Measurements from ENCODE around the gene DHRS12.
A peak's percentile ranks its signal among the peaks of the same experiment; 100 is the strongest.

Gene DHRS12

DNA sequence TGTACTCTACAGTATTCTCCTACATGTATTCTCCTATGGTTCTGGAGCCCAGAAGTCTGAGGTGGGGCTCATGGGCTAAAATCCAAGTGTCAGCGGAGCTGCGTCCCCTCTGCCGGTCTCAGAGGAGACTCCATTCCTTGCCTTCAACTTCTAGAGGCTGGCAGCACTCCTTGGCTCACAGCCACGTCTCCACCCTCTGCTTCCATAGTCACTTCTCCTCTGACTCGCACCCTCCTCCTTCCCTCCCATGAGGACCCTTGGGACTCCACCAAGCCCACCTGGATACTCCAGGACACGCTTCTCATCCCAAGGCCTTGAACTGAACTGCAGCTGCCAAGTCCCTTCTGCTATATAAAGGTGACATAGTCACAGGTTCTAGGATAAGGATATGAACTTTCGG, 27.8 kb downstream of the DHRS12 start:
- Histone ChIP-seq H3K4me3 (ENCODE audit: low read length) (no peak overlapping the region), H3K9ac (ENCODE audit: low read length) (no peak overlapping the region), H3K4me1 (ENCODE audit: control insufficient read depth, insufficient read depth, low read length) (peaks cover 10% of the 10 kb centered on the region), H3K9me3 (ENCODE audit: control insufficient read depth, low read length) (no peaks in the 10 kb centered on the region), H3K36me3 (ENCODE audit: control insufficient read depth, insufficient read depth, low read length, severe bottlenecking) (no peaks in the 10 kb centered on the region), H3K27me3 (replicated peaks; ENCODE audit: control insufficient read depth, insufficient read depth, low read length) (no peaks in the 10 kb centered on the region)
- DNase-seq (ENCODE audit: low read depth), result no peak

DNA sequence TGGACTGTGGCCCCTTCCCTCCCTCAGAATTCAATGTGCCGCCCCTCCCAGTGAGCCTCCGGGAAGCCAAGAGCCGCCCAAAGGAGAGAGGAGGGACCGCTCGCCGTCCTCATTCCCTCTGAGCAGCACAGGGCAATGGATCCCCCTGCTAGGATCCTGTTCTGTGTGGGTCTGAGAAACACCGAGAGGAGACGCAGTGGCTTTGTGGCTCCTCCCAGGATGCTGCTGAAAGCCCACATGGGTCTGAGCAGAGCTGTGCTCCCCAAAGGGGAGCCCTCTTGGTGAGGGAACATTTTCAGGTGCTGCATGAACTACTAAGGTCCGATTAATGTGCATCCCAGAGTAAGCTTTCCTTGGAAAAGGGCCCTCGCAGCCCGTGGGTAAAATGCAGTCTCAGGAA, 30.4 kb downstream of the DHRS12 start:
- Histone ChIP-seq H3K9me3 (ENCODE audit: control insufficient read depth, low read length) (no peaks in the 10 kb centered on the region), H3K36me3 (ENCODE audit: control insufficient read depth, insufficient read depth, low read length, severe bottlenecking) (no peaks in the 10 kb centered on the region), H3K4me1 (ENCODE audit: control insufficient read depth, insufficient read depth, low read length) (peaks cover 33% of the 10 kb centered on the region), H3K4me3 (ENCODE audit: low read length) (no peak overlapping the region), H3K9ac (ENCODE audit: low read length) (no peak overlapping the region), H3K27me3 (replicated peaks; ENCODE audit: control insufficient read depth, insufficient read depth, low read length) (no peaks in the 10 kb centered on the region)
- DNase-seq (ENCODE audit: low read depth), result no peak

DNA sequence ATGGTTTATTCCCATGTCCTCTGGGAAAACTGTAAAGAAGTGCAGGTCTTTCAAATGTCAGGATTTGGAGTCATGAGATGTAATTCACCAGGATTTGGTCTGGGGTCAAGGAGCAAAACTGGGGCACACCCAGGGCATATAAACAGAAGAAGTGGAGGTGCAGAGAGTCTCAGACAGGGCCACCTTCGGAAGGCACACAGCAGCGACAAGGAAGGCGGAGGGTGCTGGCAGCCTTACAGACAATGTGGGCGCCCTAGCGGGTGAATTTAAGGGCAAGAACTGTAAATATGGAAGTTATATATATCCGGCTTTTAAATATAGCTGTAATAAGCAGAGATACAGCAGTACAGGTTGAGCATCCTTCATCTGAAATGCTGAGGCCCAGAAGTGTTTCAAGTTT, 31.2 kb downstream of the DHRS12 start:
- Histone ChIP-seq H3K4me1 (ENCODE audit: control insufficient read depth, insufficient read depth, low read length) (peaks cover 33% of the 10 kb centered on the region), H3K9me3 (ENCODE audit: control insufficient read depth, low read length) (no peaks in the 10 kb centered on the region), H3K4me3 (ENCODE audit: low read length) (no peak overlapping the region), H3K9ac (ENCODE audit: low read length) (no peak overlapping the region), H3K36me3 (ENCODE audit: control insufficient read depth, insufficient read depth, low read length, severe bottlenecking) (no peaks in the 10 kb centered on the region), H3K27me3 (replicated peaks; ENCODE audit: control insufficient read depth, insufficient read depth, low read length) (no peaks in the 10 kb centered on the region)
- no peak for DNase-seq (ENCODE audit: low read depth)

GRCh38 chr13:51772105-51772455, 31.9 kb downstream of the DHRS12 start:
- Histone ChIP-seq H3K27me3 (replicated peaks; ENCODE audit: control insufficient read depth, insufficient read depth, low read length) (no peaks in the 10 kb centered on the region), H3K4me3 (ENCODE audit: low read length) (no peak overlapping the region)

DNA sequence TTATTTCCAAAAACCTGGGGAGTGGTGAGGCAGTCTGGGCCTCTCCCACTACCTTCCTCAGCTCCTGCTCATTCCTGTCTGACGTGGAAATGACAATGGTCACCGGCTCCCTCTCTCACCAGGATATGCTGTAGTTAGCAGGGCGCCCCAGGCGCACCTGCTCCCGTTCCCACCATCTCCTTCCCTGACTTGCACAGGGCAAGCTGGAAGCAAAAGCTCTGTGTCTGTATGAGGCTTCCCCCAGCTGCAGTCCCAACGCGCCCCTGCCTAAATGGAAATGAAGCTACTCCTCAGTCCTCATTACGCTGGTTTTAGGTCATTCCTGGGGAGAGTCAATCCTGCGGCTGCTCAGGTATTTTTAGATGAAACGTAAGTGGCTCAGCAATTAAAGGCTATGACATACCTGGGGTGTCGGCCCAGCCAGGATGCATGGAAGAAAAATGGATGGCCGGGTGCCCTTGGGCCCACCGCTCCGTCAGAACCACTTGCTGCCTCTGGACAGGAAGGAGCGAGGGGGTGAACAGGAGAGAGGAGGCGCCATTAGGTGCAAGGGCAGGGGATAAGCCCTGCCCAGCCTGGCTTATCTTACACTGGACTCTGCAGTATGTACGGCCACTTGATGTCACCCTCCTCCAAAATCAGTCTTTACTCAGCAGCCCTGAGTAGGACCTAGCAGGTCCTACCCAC, 32.4 kb downstream of the DHRS12 start:
- no peaks in the 10 kb centered on the region for H3K9me3 ChIP-seq (ENCODE audit: control insufficient read depth, low read length)
- DNase-seq (ENCODE audit: low read depth), result no peak
- peaks cover 33% of the 10 kb centered on the region for H3K4me1 ChIP-seq (ENCODE audit: control insufficient read depth, insufficient read depth, low read length)
- no peaks in the 10 kb centered on the region for H3K27me3 ChIP-seq (replicated peaks; ENCODE audit: control insufficient read depth, insufficient read depth, low read length)
- no peak overlapping the region for H3K9ac ChIP-seq (ENCODE audit: low read length)
- H3K36me3 ChIP-seq (ENCODE audit: control insufficient read depth, insufficient read depth, low read length, severe bottlenecking), result no peaks in the 10 kb centered on the region
- H3K4me3 ChIP-seq (ENCODE audit: low read length), result no peak overlapping the region

More at GRCh38 chr13:51772105-51772455, 31.9 kb downstream of the DHRS12 start:
- H3K36me3 ChIP-seq (ENCODE audit: control insufficient read depth, insufficient read depth, low read length, severe bottlenecking), result no peaks in the 10 kb centered on the region
- H3K9ac ChIP-seq (ENCODE audit: low read length), result no peak overlapping the region
- H3K9me3 ChIP-seq (ENCODE audit: control insufficient read depth, low read length), result no peaks in the 10 kb centered on the region
- no peak for DNase-seq (ENCODE audit: low read depth)
- peaks cover 33% of the 10 kb centered on the region for H3K4me1 ChIP-seq (ENCODE audit: control insufficient read depth, insufficient read depth, low read length)

DNA sequence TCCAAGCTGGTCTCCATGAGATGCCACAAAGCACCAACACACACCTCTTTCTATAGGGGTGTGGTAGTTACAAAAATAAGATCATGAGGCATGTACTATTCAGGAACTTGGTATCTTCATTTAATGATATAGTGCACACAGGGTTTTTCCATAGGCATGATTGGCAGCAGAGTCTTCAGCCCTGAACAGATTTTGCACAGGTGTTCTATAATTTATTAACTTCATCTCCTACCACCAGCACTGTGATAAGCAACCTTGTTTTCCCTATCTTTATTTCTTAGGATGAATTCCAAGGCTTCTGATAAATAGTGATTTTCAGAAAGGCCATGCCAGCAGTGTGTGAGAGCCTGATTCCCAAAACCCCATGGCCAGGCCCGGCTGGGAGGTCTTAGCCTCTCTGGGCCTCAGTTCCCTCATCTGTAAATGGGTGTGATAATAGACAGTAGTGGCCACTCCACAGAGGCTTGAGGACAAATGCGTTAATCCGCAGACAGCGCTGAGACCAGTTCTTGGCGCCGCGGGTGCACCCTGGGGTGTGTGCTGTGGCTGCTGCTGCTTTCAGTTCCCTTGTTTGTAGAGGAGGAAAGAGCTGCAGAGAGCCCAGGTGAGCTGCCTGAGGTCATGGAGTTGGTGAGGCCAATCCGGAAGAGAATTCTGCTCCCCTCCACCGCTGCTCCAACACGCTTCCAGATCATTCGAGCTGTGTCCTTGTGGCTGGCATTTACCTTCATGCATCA, 33.1 kb downstream of the DHRS12 start:
- no peak for DNase-seq (ENCODE audit: low read depth)
- peaks cover 34% of the 10 kb centered on the region for H3K4me1 ChIP-seq (ENCODE audit: control insufficient read depth, insufficient read depth, low read length)

GRCh38 chr13:51770160-51770559, 33.8 kb downstream of the DHRS12 start:
- no peaks in the 10 kb centered on the region for H3K9me3 ChIP-seq (ENCODE audit: control insufficient read depth, low read length)
- no peak overlapping the region for H3K4me3 ChIP-seq (ENCODE audit: low read length)

More for the DNA sequence above, 33.1 kb downstream of the DHRS12 start:
- Histone ChIP-seq H3K27me3 (replicated peaks; ENCODE audit: control insufficient read depth, insufficient read depth, low read length) (no peaks in the 10 kb centered on the region), H3K9me3 (ENCODE audit: control insufficient read depth, low read length) (no peaks in the 10 kb centered on the region), H3K9ac (ENCODE audit: low read length) (peak overlapping the region; percentile 52), H3K4me3 (ENCODE audit: low read length) (no peak overlapping the region), H3K36me3 (ENCODE audit: control insufficient read depth, insufficient read depth, low read length, severe bottlenecking) (no peaks in the 10 kb centered on the region)

DNA sequence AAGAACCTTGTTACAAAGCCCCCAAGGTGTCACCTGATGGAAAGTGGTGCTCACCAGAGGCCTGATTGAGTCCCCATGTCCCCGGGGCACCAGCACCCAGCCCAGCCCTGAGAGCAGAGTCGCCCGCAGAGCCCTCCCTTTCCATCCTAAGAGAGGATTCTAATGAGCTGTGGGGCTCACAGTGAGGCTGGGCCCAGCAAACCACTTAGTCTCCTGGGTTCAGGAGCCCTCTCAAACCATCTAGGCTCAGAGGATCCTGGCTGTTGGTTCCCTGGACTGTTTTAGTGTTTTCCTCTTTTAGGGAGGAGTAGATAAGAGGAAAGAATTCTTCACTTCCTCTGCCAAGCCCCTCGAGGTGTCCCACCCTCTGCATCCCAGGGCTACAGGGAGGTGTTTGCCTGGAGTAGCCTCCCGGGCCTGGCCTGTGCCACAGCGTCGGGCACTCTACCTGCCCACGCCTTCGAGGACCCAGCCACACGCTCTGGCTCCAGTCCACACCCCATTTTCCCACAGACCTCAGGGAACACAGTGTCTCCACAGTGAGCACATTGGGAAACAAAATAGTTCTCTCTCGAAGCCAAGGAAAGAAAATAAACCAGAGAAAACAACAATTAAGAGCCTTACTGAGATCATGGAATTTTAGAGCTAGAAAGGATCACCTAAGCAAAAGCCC, 34.4 kb downstream of the DHRS12 start:
- DNase-seq (ENCODE audit: low read depth), result peak; percentile 28
- Histone ChIP-seq H3K4me1 (ENCODE audit: control insufficient read depth, insufficient read depth, low read length) (peaks cover 47% of the 10 kb centered on the region), H3K27me3 (replicated peaks; ENCODE audit: control insufficient read depth, insufficient read depth, low read length) (no peaks in the 10 kb centered on the region), H3K4me3 (ENCODE audit: low read length) (no peak overlapping the region), H3K9me3 (ENCODE audit: control insufficient read depth, low read length) (no peaks in the 10 kb centered on the region), H3K9ac (ENCODE audit: low read length) (peak overlapping the region; percentile 52), H3K36me3 (ENCODE audit: control insufficient read depth, insufficient read depth, low read length, severe bottlenecking) (no peaks in the 10 kb centered on the region)

More at GRCh38 chr13:51770160-51770559, 33.8 kb downstream of the DHRS12 start:
- Histone ChIP-seq H3K27me3 (replicated peaks; ENCODE audit: control insufficient read depth, insufficient read depth, low read length) (no peaks in the 10 kb centered on the region), H3K9ac (ENCODE audit: low read length) (peak overlapping the region; percentile 52), H3K36me3 (ENCODE audit: control insufficient read depth, insufficient read depth, low read length, severe bottlenecking) (no peaks in the 10 kb centered on the region), H3K4me1 (ENCODE audit: control insufficient read depth, insufficient read depth, low read length) (peaks cover 41% of the 10 kb centered on the region)
- DNase-seq (ENCODE audit: low read depth), result no peak

- no peaks in the 10 kb centered on the region for H3K27me3 ChIP-seq (replicated peaks; ENCODE audit: control insufficient read depth, insufficient read depth, low read length)
- peaks cover 53% of the 10 kb centered on the region for H3K4me1 ChIP-seq (ENCODE audit: control insufficient read depth, insufficient read depth, low read length)
- no peak overlapping the region for H3K4me3 ChIP-seq (ENCODE audit: low read length)
- no peaks in the 10 kb centered on the region for H3K9me3 ChIP-seq (ENCODE audit: control insufficient read depth, low read length)
- DNase-seq (ENCODE audit: low read depth), result no peak
- H3K9ac ChIP-seq (ENCODE audit: low read length), result no peak overlapping the region
- H3K36me3 ChIP-seq (ENCODE audit: control insufficient read depth, insufficient read depth, low read length, severe bottlenecking), result no peaks in the 10 kb centered on the region
Measured at GRCh38 chr13:51768976-51769375, 35.0 kb downstream of the DHRS12 start.

GRCh38 chr13:51768378-51768921, 35.5 kb downstream of the DHRS12 start:
- Histone ChIP-seq H3K9me3 (ENCODE audit: control insufficient read depth, low read length) (no peaks in the 10 kb centered on the region), H3K4me1 (ENCODE audit: control insufficient read depth, insufficient read depth, low read length) (peaks cover 54% of the 10 kb centered on the region), H3K9ac (ENCODE audit: low read length) (no peak overlapping the region), H3K4me3 (ENCODE audit: low read length) (no peak overlapping the region), H3K36me3 (ENCODE audit: control insufficient read depth, insufficient read depth, low read length, severe bottlenecking) (no peaks in the 10 kb centered on the region), H3K27me3 (replicated peaks; ENCODE audit: control insufficient read depth, insufficient read depth, low read length) (no peaks in the 10 kb centered on the region)
- no peak for DNase-seq (ENCODE audit: low read depth)

- Histone ChIP-seq H3K4me3 (ENCODE audit: low read length) (no peak overlapping the region), H3K9me3 (ENCODE audit: control insufficient read depth, low read length) (no peaks in the 10 kb centered on the region), H3K4me1 (ENCODE audit: control insufficient read depth, insufficient read depth, low read length) (peaks cover 47% of the 10 kb centered on the region), H3K36me3 (ENCODE audit: control insufficient read depth, insufficient read depth, low read length, severe bottlenecking) (no peaks in the 10 kb centered on the region), H3K9ac (ENCODE audit: low read length) (no peak overlapping the region), H3K27me3 (replicated peaks; ENCODE audit: control insufficient read depth, insufficient read depth, low read length) (no peaks in the 10 kb centered on the region)
- no peak for DNase-seq (ENCODE audit: low read depth)
Measured at GRCh38 chr13:51767100-51767499, 36.9 kb downstream of the DHRS12 start.

All from adipocyte (in vitro differentiated cells).